ENCODE measurements around the gene CCDC127. TPM values are rescaled to one million over a fixed set of nuclear protein-coding genes. Genes with fewer than 3 reads are reported as not detected.

The CCDC127 gene
- total and polyA plus RNA-seq, 2 of the 4 experiments (the other 2 are of a cell fraction) = 3.2 to 3.9 TPM

DNA sequence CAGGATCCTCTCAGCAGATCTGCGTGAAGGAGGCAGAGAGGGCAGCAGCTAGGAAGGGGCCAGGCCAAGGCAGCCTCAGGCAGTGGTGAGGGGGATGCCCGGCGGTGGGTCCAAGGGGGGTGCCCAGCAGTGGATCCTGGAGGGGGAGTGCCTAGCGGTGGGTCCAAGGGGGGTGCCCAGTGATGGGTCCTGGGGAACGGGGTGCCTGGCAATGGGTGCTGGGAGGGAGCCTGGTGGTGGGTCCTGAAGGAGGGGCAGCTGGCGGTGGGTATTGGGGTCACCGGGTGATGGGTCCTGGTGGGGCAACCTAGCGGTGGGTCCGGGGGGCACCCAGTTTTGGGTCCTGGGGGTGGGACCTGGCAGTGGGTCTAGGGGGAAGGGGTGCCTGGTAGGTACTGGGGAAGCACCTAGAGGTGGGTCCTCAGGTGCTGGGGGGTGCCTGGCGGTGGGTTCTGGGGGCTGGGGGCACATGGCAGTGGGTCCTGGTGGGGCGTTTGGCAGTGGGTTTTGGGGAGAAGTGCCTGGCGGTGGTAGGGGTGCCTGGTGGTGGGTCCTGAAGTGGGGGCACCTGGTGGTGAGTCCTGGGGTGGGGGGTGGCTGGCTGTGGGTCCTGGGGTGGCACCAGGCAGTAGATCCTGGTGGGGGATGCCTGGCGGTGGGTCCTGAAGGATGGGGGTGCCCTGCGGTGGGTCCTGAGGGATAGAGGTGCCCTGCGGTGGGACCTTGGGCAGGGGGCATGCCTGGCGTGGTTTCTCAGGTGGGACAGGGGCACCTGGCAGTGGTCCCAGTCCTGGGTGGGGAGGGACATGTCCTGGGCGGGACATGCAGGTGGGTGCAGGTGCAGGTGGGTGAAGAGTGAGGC is 24.8 kb downstream of the CCDC127 start:
- intact Hi-C loops (cut with micrococcal nuclease) = no loop called here
- H3K56ac ChIP-seq (ENCODE audit: extremely low read depth, insufficient read depth, low read length) = no peak overlapping the region
- TF ChIP-seq RFX5 (IDR thresholded peaks at IDR 0.05; ENCODE audit: low read depth, low read length) (no peak), SMC3 (IDR thresholded peaks at IDR 0.05; ENCODE audit: low read depth, low read length) (no peak), CEBPB (IDR thresholded peaks at IDR 0.05; ENCODE audit: low read depth, low read length) (no peak), RAD21 (IDR thresholded peaks at IDR 0.05; ENCODE audit: low read length) (no peak), MAZ (IDR thresholded peaks at IDR 0.05; ENCODE audit: borderline replicate concordance, low read depth, low read length) (no peak), BHLHE40 (IDR thresholded peaks at IDR 0.05; ENCODE audit: low read depth, low read length) (no peak), RCOR1 (IDR thresholded peaks at IDR 0.05; ENCODE audit: insufficient replicate concordance, low read length) (no peak), NFE2L2 (IDR thresholded peaks at IDR 0.05; ENCODE audit: low read depth, low read length) (no peak), CHD1 (IDR thresholded peaks at IDR 0.05; ENCODE audit: low read depth, low read length) (no peak), FOS (IDR thresholded peaks at IDR 0.05; ENCODE audit: low read depth, low read length) (no peak), MXI1 (IDR thresholded peaks at IDR 0.05; ENCODE audit: borderline replicate concordance, low read depth, low read length) (no peak), POLR2A (IDR thresholded peaks at IDR 0.05; ENCODE audit: low read depth, low read length) (no peak)
- TF ChIP-seq, protein P1, sequence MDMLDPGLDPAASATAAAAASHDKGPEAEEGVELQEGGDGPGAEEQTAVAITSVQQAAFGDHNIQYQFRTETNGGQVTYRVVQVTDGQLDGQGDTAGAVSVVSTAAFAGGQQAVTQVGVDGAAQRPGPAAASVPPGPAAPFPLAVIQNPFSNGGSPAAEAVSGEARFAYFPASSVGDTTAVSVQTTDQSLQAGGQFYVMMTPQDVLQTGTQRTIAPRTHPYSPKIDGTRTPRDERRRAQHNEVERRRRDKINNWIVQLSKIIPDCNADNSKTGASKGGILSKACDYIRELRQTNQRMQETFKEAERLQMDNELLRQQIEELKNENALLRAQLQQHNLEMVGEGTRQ (IDR thresholded peaks at IDR 0.05; ENCODE audit: low read depth, low read length) = no peak
- TF ChIP-seq, protein P2, sequence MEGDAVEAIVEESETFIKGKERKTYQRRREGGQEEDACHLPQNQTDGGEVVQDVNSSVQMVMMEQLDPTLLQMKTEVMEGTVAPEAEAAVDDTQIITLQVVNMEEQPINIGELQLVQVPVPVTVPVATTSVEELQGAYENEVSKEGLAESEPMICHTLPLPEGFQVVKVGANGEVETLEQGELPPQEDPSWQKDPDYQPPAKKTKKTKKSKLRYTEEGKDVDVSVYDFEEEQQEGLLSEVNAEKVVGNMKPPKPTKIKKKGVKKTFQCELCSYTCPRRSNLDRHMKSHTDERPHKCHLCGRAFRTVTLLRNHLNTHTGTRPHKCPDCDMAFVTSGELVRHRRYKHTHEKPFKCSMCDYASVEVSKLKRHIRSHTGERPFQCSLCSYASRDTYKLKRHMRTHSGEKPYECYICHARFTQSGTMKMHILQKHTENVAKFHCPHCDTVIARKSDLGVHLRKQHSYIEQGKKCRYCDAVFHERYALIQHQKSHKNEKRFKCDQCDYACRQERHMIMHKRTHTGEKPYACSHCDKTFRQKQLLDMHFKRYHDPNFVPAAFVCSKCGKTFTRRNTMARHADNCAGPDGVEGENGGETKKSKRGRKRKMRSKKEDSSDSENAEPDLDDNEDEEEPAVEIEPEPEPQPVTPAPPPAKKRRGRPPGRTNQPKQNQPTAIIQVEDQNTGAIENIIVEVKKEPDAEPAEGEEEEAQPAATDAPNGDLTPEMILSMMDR (conservative IDR thresholded peaks at IDR 0.05; ENCODE audit: low read depth, low read length) = no peak
- TF ChIP-seq, protein P3, sequence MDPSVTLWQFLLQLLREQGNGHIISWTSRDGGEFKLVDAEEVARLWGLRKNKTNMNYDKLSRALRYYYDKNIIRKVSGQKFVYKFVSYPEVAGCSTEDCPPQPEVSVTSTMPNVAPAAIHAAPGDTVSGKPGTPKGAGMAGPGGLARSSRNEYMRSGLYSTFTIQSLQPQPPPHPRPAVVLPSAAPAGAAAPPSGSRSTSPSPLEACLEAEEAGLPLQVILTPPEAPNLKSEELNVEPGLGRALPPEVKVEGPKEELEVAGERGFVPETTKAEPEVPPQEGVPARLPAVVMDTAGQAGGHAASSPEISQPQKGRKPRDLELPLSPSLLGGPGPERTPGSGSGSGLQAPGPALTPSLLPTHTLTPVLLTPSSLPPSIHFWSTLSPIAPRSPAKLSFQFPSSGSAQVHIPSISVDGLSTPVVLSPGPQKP (IDR thresholded peaks at IDR 0.05; ENCODE audit: borderline replicate concordance, low read depth, low read length) = no peak

More for the DNA sequence above, 24.8 kb downstream of the CCDC127 start:
- no peak overlapping the region for H3K9ac ChIP-seq (ENCODE audit: low read depth, low read length)
- no peak overlapping the region for H3K27ac ChIP-seq (ENCODE audit: insufficient read depth, low read length)
- CTCF ChIA-PET = interaction anchor here (0.6 kb wide), 1 partner anchor 135 kb away, joined by 3 read pairs; no protein-coding TSS in a partner anchor
- no peaks in the 10 kb centered on the region for H3K79me1 ChIP-seq (ENCODE audit: low read depth in 1 of 2, low read length in 2 of 2)
- peaks cover 2% of the 10 kb centered on the region; the same call in 1 of the 2 replicates for H4K20me1 ChIP-seq (ENCODE audit: insufficient read depth, low read length)
- H2AK5ac ChIP-seq (ENCODE audit: low read depth, low read length) = no peak overlapping the region
- no TSS peak for BruUV-seq (replicated peaks)
- no peak overlapping the region for H2BK5ac ChIP-seq (ENCODE audit: low read depth, low read length, poor library complexity, severe bottlenecking)
- H3K4me1 ChIP-seq (ENCODE audit: control insufficient read depth, insufficient read depth, low read length) = no peaks in the 10 kb centered on the region
- no peak overlapping the region for H2AFZ ChIP-seq (replicated peaks; ENCODE audit: low read length, poor library complexity)
- no peak overlapping the region for H3K4me3 ChIP-seq (ENCODE audit: insufficient read depth, low read depth, low read length)
- peaks cover 12% of the 10 kb centered on the region; the same call in 1 of the 2 replicates for H3K27me3 ChIP-seq (ENCODE audit: control insufficient read depth, insufficient read depth, low read length)
- H2BK15ac ChIP-seq (ENCODE audit: low read depth, low read length) = no peak overlapping the region
- H4K5ac ChIP-seq (ENCODE audit: low read depth, low read length) = no peak overlapping the region
- H2BK20ac ChIP-seq (ENCODE audit: low read depth, low read length) = no peak overlapping the region
- H4K8ac ChIP-seq (ENCODE audit: low read depth in 2 of 2, low read length in 2 of 2) = no peak overlapping the region
- dilution Hi-C loops (cut with HindIII; ENCODE audit: low sequenced_read_pairs, unreplicated experiment) (no loop called here), in situ Hi-C loops (cut with MboI; ENCODE audit: low sequenced_read_pairs) (no loop called here)
- POLR2A ChIA-PET (ENCODE audit: unreplicated experiment) = no interaction called here
- no peak overlapping the region for H3K4ac ChIP-seq (ENCODE audit: low read depth, low read length)
- no peaks in the 10 kb centered on the region for H3K36me3 ChIP-seq (ENCODE audit: control insufficient read depth, insufficient read depth, low read length)
- WGBS, 2 experiments (ENCODE audit: extremely low coverage in 2 of 2, insufficient read length in 1 of 2) = 78% methylated on average over 4 of the region's 17 CpGs; no CpG with 5 or more reads in 1 of the 2 experiments
- H3K23ac ChIP-seq (ENCODE audit: low read depth, low read length) = no peak overlapping the region
- no peak overlapping the region for H3K18ac ChIP-seq (ENCODE audit: low read depth, low read length)
- no peak overlapping the region for H4K91ac ChIP-seq (ENCODE audit: insufficient read depth, low read depth, low read length)
- DNase-seq (no peak), ATAC-seq (ENCODE audit: low read depth) (no peak)
- no peak overlapping the region for H3K4me2 ChIP-seq (ENCODE audit: low read depth, low read length)
- H3K9me3 ChIP-seq (ENCODE audit: control insufficient read depth, insufficient read depth, low read length) = no peaks in the 10 kb centered on the region
- no peak overlapping the region for H2AK9ac ChIP-seq (replicated peaks; ENCODE audit: low read depth, low read length, poor library complexity)
- peaks cover 5% of the 10 kb centered on the region; the same call in 1 of the 2 replicates for H3K9me1 ChIP-seq (ENCODE audit: insufficient read depth, low read length)
- H3K14ac ChIP-seq (replicated peaks; ENCODE audit: low read depth, low read length) = no peak overlapping the region
- H2BK120ac ChIP-seq (ENCODE audit: low read depth, low read length) = no peak overlapping the region
